DMS53 treated with DMSO at 0.1 percent for 48 hours (cell line): ENCODE measurements around the gene GOLGA8M.
"Not testable (repeated sequence)": the region's sequence is repeated elsewhere in the genome, so short reads cannot be mapped to it uniquely, and the experiment has no call there.

Experiments
- DNase-seq: peaks from one replicate; lab custom pipeline; 2025; ENCODE audit not compliant: unreplicated experiment; lab: John Stamatoyannopoulos, UW

The GOLGA8M gene

GRCh38 chr15:28660750-28661149, 51.5 kb downstream of the GOLGA8M start:
- DNase-seq, result not testable (repeated sequence)

- not testable (repeated sequence) for DNase-seq
Measured at GRCh38 chr15:28656018-28656360, 56.2 kb downstream of the GOLGA8M start.

GRCh38 chr15:28655329-28656017, 56.7 kb downstream of the GOLGA8M start:
- DNase-seq, result not testable (repeated sequence)

- not testable (repeated sequence) for DNase-seq
Measured at GRCh38 chr15:28654194-28654593, 58.0 kb downstream of the GOLGA8M start.

GRCh38 chr15:28652538-28652937, 59.7 kb downstream of the GOLGA8M start:
- not testable (repeated sequence) for DNase-seq
